Measurements from ENCODE around the gene HOXB13.

DNA sequence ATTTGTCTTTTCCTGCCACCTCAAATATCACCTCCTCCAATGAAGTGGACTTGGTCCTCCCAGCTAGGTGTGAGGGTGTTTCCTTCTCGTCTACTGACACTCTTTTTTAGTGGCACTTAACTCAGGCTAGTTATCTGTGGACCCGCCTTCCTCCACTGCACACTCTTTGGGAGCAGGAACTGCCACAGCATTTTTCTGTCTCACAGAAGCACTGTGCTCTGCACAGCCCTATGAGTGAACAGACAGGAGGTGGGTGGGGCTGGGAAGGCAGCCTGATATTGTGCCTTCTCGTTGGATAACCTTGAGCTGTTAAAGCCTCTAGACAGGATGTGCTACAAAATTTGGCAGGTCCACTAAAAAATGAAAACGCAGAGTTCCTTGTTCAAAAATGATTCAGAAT is 31.9 kb upstream of the HOXB13 start:
- TF ChIP-seq, protein P1, sequence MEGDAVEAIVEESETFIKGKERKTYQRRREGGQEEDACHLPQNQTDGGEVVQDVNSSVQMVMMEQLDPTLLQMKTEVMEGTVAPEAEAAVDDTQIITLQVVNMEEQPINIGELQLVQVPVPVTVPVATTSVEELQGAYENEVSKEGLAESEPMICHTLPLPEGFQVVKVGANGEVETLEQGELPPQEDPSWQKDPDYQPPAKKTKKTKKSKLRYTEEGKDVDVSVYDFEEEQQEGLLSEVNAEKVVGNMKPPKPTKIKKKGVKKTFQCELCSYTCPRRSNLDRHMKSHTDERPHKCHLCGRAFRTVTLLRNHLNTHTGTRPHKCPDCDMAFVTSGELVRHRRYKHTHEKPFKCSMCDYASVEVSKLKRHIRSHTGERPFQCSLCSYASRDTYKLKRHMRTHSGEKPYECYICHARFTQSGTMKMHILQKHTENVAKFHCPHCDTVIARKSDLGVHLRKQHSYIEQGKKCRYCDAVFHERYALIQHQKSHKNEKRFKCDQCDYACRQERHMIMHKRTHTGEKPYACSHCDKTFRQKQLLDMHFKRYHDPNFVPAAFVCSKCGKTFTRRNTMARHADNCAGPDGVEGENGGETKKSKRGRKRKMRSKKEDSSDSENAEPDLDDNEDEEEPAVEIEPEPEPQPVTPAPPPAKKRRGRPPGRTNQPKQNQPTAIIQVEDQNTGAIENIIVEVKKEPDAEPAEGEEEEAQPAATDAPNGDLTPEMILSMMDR (IDR thresholded peaks at IDR 0.05; ENCODE audit: insufficient read depth, low read length, poor library complexity, severe bottlenecking): no peak
- no peak for TF ChIP-seq EZH2phosphoT487 (conservative IDR thresholded peaks at IDR 0.05; ENCODE audit: low read length)

All from SU-DHL-6 (cell line).